HepG2 (cell line): ENCODE measurements around the gene HAX1. TPM values are rescaled to one million over a fixed set of nuclear protein-coding genes. Genes with fewer than 3 reads are reported as not detected.

ENCODE experiments used
- ATAC-seq: fragments of 200-7000 bp; cut with Tn5 transposase; 3 replicates; pipeline ENCODE4 v1.9.1; 2020; ENCODE audit warnings: mild to moderate bottlenecking, moderate library complexity
- BruUV-seq: library from RNA; stranded (reverse); fragments of 400-500 nt; replicated peaks from 2 replicates; lab custom pipeline; 2021; lab: Mats Ljungman, UMichigan
- CTCF ChIA-PET: fragments of 300-600 bp; formaldehyde crosslinking; extraction: SDS; loops from one replicate; lab custom pipeline; 2021; ENCODE audit warnings: low total read pairs, inconsistent platforms, low intra/inter-chr PET ratio; lab: Yijun Ruan, JAX
- POLR2A ChIA-PET: fragments of 350-600 bp; sonication (Branson Sonifier 250); formaldehyde crosslinking; loops from one replicate; lab custom pipeline; 2020; ENCODE audit warnings: antibody characterized with exemption, inconsistent platforms; lab: Yijun Ruan, JAX
- DNase-seq: peaks from one replicate; pipeline ENCODE4 v3.0.0-alpha.2; 2015; ENCODE audit warnings: low spot score
- FAIRE-seq: peaks from 3 replicates; lab custom pipeline; 2011; peaks lifted over from hg19 to GRCh38; lab: Jason Lieb, UNC
- H2AFZ ChIP-seq: one replicate; pipeline ENCODE4 v1.6.1; 2011; ENCODE audit warnings: low read length, inconsistent platforms
- H3K27ac ChIP-seq: fragments of 300-600 bp; 3 replicates; pipeline ENCODE4 v1.8.0; 2011; ENCODE audit warnings: mixed run types, mild to moderate bottlenecking, mixed read lengths, low read length, inconsistent platforms; ENCODE audit not compliant: insufficient read depth; ENCODE audit errors: extremely low read length
- H3K27me3 ChIP-seq, 2 experiments: fragments of 200-600 bp in 1 of 2; 2 replicates in 1 of 2; 3 replicates in 1 of 2; pipeline versions ENCODE4 v1.6.0 to v1.8.0; 2011; ENCODE audit warnings: low read length in 2 of 2, mild to moderate bottlenecking in 2 of 2, moderate library complexity in 2 of 2, inconsistent platforms in 1 of 2; ENCODE audit not compliant: insufficient read depth in 2 of 2, control insufficient read depth in 1 of 2
- H3K36me3 ChIP-seq, 2 experiments: fragments of 200-600 bp in 1 of 2; replicated peaks in 1 of 2; 2 replicates in 1 of 2; 3 replicates in 1 of 2; pipeline versions ENCODE4 v1.5.1 to v1.8.0; 2011; ENCODE audit warnings: low read length in 2 of 2, inconsistent platforms in 1 of 2; ENCODE audit not compliant: insufficient read depth in 2 of 2, control insufficient read depth in 1 of 2
- H3K4me1 ChIP-seq: 2 replicates; pipeline ENCODE4 v1.5.1; 2012; ENCODE audit warnings: low read length, inconsistent platforms; ENCODE audit not compliant: insufficient read depth
- H3K4me2 ChIP-seq: 2 replicates; pipeline ENCODE4 v1.6.0; 2011; ENCODE audit warnings: low read depth, low read length, inconsistent platforms
- H3K4me3 ChIP-seq, 3 experiments: fragments of 200-600 bp in 1 of 3; sonication (generic), shearing (Covaris generic) in 1 of 3; replicated peaks in 1 of 3; 2 replicates each; pipeline ENCODE4 v1.5.1; 2011 to 2016; ENCODE audit warnings: low read length in 3 of 3, inconsistent platforms in 2 of 3, low read depth in 2 of 3, mild to moderate bottlenecking in 2 of 3, control low read depth in 1 of 3, mixed read lengths in 1 of 3; ENCODE audit not compliant: insufficient read depth in 1 of 3
- H3K79me2 ChIP-seq: one replicate; pipeline ENCODE4 v1.6.1; 2011; ENCODE audit warnings: low read length, inconsistent platforms; ENCODE audit not compliant: insufficient read depth
- H3K9ac ChIP-seq: 2 replicates; pipeline ENCODE4 v1.6.0; 2011; ENCODE audit warnings: mild to moderate bottlenecking, low read depth, low read length, inconsistent platforms; ENCODE audit not compliant: insufficient read depth
- H3K9me3 ChIP-seq: 2 replicates; pipeline ENCODE4 v1.5.1; 2012; ENCODE audit warnings: mild to moderate bottlenecking, low read length
- H4K20me1 ChIP-seq: 2 replicates; pipeline ENCODE4 v1.6.0; 2011; ENCODE audit warnings: inconsistent platforms, mild to moderate bottlenecking, low read length, moderate library complexity; ENCODE audit not compliant: insufficient read depth
- BORCS8-MEF2B ChIP-seq: sonication (generic); formaldehyde crosslinking; IDR thresholded peaks from 2 replicates; pipeline ENCODE4 v1.8.0; 2022; ENCODE audit warnings: mild to moderate bottlenecking, missing genetic modification reagents
- CBFB ChIP-seq: sonication (generic); formaldehyde crosslinking; IDR thresholded peaks from 2 replicates; pipeline ENCODE4 v1.4.0; 2020; ENCODE audit warnings: missing genetic modification reagents
- HNF4A ChIP-seq: sonication (generic); formaldehyde crosslinking; IDR thresholded peaks from 2 replicates; pipeline ENCODE4 v1.4.0; 2020; ENCODE audit warnings: missing genetic modification reagents
- IKZF1 ChIP-seq: fragments of 450-650 bp; IDR thresholded peaks from 2 replicates; pipeline ENCODE4 v1.7.1; 2016
- NFE2L2 ChIP-seq: fragments of 150-350 bp; IDR thresholded peaks from 2 replicates; pipeline ENCODE4 v1.6.1; 2014; ENCODE audit warnings: low read length
- RBAK ChIP-seq: sonication (generic); formaldehyde crosslinking; IDR thresholded peaks from 2 replicates; pipeline ENCODE4 v1.5.1; 2020; ENCODE audit warnings: mild to moderate bottlenecking, missing genetic modification reagents
- ZFP36L2 ChIP-seq: sonication (generic); formaldehyde crosslinking; IDR thresholded peaks from 2 replicates; pipeline ENCODE4 v1.4.0; 2020; ENCODE audit warnings: missing genetic modification reagents
- ZNF616 ChIP-seq: sonication (generic); formaldehyde crosslinking; IDR thresholded peaks from 2 replicates; pipeline ENCODE4 v1.5.0; 2020; ENCODE audit warnings: low read depth, mild to moderate bottlenecking, missing genetic modification reagents
- ZNF766 ChIP-seq: sonication (generic); formaldehyde crosslinking; IDR thresholded peaks from 2 replicates; pipeline ENCODE4 v1.5.0; 2020; ENCODE audit warnings: missing genetic modification reagents, borderline replicate concordance
- ZNF777 ChIP-seq: sonication (generic); formaldehyde crosslinking; IDR thresholded peaks from 2 replicates; pipeline ENCODE4 v1.4.0; 2020; ENCODE audit warnings: missing genetic modification reagents
- ZSCAN25 ChIP-seq: sonication (generic); formaldehyde crosslinking; IDR thresholded peaks from 2 replicates; pipeline ENCODE4 v1.8.0; 2022; ENCODE audit warnings: mild to moderate bottlenecking, missing genetic modification reagents
- in situ Hi-C: cut with HindIII; loops from 2 replicates; pipeline ENCODE4 v1.10.0; 2017; ENCODE audit warnings: low pct_unique_long_range_greater_than_20kb; ENCODE audit not compliant: extremely low pct_ligation_motif_present
- intact Hi-C: fragments of 100-400 bp; cut with micrococcal nuclease; formaldehyde crosslinking; loops from one replicate; pipeline ENCODE4 v1.10.0; 2022; ENCODE audit not compliant: unreplicated experiment
- polyA plus RNA-seq, 8 experiments: library from polyadenylated mRNA; depleted of rRNA in 3 of 8; stranded (reverse) in 7 of 8; unstranded in 1 of 8; fragments of >200 nt; fragmentation: Illumina TruSeq in 4 of 8; extraction: Trizol in 4 of 8; gene quantifications; 2 replicates each; pipeline versions ENCODE4 v1.2.1 to v1.2.3, GENCODE V29; 2011 to 2016; ENCODE audit warnings: low read depth in 4 of 8, missing spikeins in 1 of 8, mixed read lengths in 1 of 8; ENCODE audit not compliant: insufficient read depth in 1 of 8
- total RNA-seq, 5 experiments: library from RNA; depleted of rRNA; stranded (reverse); fragments of >200 nt; fragmentation: Illumina TruSeq; extraction: Trizol; gene quantifications; 2 replicates each; pipeline ENCODE4 v1.2.3, GENCODE V29; 2016; ENCODE audit warnings: low read depth in 1 of 5
- TF ChIP-seq, protein P1 (sequence below): IDR thresholded peaks from 2 replicates; pipeline ENCODE4 v1.6.1; 2016; ENCODE audit warnings: mild to moderate bottlenecking, missing biosample characterization, missing genetic modification reagents
- TF ChIP-seq, protein P2 (sequence below): sonication (generic); formaldehyde crosslinking; IDR thresholded peaks from 2 replicates; pipeline ENCODE4; 2020; ENCODE audit warnings: missing genetic modification reagents, mild to moderate bottlenecking, borderline replicate concordance
- TF ChIP-seq, protein P3 (sequence below): sonication (generic); IDR thresholded peaks from 2 replicates; pipeline ENCODE4 v1.6.1; 2016; ENCODE audit warnings: low read depth, borderline replicate concordance
- TF ChIP-seq, protein P4 (sequence below): sonication (generic); formaldehyde crosslinking; IDR thresholded peaks from 2 replicates; pipeline ENCODE4 v1.5.1; 2020; ENCODE audit warnings: mild to moderate bottlenecking, missing genetic modification reagents, moderate library complexity
- TF ChIP-seq, protein P5 (sequence below): fragments of 450-650 bp; IDR thresholded peaks from 2 replicates; pipeline ENCODE4 v1.6.1; 2017
- TF ChIP-seq, protein P6 (sequence below): sonication (generic); formaldehyde crosslinking; IDR thresholded peaks from 2 replicates; pipeline ENCODE4 v1.4.0; 2020; ENCODE audit warnings: missing genetic modification reagents

HAX1 gene
- total and polyA plus RNA-seq, 2 of the 13 experiments (the other 11 are each of a cell fraction or from before 2014, with no cell fraction given), result 89.2 to 128 TPM

DNA sequence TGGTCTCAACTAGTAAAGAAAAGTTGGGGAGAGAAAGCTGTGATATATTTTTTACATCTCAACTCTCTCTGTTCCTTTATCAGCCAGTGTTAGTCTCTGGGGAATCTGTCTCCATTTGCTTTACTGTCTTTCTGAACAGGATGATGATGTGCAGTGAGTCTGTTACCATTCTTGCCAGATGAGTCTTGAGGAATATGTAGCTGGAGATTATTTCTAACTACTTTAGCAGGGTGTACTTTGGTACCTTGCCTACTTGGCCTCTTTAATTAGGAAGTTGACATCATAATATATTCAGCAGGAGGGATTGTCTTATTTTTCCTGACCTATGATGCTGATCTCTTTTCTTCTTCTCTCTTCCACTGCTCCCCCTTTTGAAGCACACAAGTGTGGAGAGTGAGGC is 15.7 kb upstream of the HAX1 start:
- no peak overlapping the region for H3K9ac ChIP-seq
- POLR2A ChIA-PET, result no interaction called here
- H3K4me1 ChIP-seq, result no peaks in the 10 kb centered on the region
- no peak overlapping the region for H3K4me2 ChIP-seq
- no peaks in the 10 kb centered on the region for H4K20me1 ChIP-seq
- H2AFZ ChIP-seq, result no peak overlapping the region
- peaks cover 47 to 98% of the 10 kb centered on the region in 2 experiments for H3K36me3 ChIP-seq
- no peak for DNase-seq
- TF ChIP-seq RBAK (CRISPR knock-in tag), result no peak
- TF ChIP-seq, protein P1, sequence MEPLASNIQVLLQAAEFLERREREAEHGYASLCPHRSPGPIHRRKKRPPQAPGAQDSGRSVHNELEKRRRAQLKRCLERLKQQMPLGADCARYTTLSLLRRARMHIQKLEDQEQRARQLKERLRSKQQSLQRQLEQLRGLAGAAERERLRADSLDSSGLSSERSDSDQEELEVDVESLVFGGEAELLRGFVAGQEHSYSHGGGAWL (CRISPR knock-in tag), result no peak
- no peak for TF ChIP-seq ZSCAN25 (CRISPR knock-in tag)
- TF ChIP-seq ZNF616 (CRISPR knock-in tag), result no peak
- TF ChIP-seq, protein P2, sequence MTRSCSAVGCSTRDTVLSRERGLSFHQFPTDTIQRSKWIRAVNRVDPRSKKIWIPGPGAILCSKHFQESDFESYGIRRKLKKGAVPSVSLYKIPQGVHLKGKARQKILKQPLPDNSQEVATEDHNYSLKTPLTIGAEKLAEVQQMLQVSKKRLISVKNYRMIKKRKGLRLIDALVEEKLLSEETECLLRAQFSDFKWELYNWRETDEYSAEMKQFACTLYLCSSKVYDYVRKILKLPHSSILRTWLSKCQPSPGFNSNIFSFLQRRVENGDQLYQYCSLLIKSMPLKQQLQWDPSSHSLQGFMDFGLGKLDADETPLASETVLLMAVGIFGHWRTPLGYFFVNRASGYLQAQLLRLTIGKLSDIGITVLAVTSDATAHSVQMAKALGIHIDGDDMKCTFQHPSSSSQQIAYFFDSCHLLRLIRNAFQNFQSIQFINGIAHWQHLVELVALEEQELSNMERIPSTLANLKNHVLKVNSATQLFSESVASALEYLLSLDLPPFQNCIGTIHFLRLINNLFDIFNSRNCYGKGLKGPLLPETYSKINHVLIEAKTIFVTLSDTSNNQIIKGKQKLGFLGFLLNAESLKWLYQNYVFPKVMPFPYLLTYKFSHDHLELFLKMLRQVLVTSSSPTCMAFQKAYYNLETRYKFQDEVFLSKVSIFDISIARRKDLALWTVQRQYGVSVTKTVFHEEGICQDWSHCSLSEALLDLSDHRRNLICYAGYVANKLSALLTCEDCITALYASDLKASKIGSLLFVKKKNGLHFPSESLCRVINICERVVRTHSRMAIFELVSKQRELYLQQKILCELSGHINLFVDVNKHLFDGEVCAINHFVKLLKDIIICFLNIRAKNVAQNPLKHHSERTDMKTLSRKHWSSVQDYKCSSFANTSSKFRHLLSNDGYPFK (CRISPR knock-in tag), result no peak
- TF ChIP-seq, protein P3, sequence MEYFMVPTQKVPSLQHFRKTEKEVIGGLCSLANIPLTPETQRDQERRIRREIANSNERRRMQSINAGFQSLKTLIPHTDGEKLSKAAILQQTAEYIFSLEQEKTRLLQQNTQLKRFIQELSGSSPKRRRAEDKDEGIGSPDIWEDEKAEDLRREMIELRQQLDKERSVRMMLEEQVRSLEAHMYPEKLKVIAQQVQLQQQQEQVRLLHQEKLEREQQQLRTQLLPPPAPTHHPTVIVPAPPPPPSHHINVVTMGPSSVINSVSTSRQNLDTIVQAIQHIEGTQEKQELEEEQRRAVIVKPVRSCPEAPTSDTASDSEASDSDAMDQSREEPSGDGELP, result no peak
- TF ChIP-seq ZNF777 (CRISPR knock-in tag), result no peak
- no peak for TF ChIP-seq ZFP36L2 (CRISPR knock-in tag)
- TF ChIP-seq, protein P4, sequence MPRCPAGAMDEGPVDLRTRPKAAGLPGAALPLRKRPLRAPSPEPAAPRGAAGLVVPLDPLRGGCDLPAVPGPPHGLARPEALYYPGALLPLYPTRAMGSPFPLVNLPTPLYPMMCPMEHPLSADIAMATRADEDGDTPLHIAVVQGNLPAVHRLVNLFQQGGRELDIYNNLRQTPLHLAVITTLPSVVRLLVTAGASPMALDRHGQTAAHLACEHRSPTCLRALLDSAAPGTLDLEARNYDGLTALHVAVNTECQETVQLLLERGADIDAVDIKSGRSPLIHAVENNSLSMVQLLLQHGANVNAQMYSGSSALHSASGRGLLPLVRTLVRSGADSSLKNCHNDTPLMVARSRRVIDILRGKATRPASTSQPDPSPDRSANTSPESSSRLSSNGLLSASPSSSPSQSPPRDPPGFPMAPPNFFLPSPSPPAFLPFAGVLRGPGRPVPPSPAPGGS (CRISPR knock-in tag), result no peak
- no peak for TF ChIP-seq IKZF1
- TF ChIP-seq, protein P5, sequence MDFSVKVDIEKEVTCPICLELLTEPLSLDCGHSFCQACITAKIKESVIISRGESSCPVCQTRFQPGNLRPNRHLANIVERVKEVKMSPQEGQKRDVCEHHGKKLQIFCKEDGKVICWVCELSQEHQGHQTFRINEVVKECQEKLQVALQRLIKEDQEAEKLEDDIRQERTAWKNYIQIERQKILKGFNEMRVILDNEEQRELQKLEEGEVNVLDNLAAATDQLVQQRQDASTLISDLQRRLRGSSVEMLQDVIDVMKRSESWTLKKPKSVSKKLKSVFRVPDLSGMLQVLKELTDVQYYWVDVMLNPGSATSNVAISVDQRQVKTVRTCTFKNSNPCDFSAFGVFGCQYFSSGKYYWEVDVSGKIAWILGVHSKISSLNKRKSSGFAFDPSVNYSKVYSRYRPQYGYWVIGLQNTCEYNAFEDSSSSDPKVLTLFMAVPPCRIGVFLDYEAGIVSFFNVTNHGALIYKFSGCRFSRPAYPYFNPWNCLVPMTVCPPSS, result no peak
- TF ChIP-seq ZNF766 (CRISPR knock-in tag), result no peak
- no peak for TF ChIP-seq BORCS8-MEF2B (CRISPR knock-in tag)
- TF ChIP-seq HNF4A (CRISPR knock-in tag), result no peak
- TF ChIP-seq, protein P6, sequence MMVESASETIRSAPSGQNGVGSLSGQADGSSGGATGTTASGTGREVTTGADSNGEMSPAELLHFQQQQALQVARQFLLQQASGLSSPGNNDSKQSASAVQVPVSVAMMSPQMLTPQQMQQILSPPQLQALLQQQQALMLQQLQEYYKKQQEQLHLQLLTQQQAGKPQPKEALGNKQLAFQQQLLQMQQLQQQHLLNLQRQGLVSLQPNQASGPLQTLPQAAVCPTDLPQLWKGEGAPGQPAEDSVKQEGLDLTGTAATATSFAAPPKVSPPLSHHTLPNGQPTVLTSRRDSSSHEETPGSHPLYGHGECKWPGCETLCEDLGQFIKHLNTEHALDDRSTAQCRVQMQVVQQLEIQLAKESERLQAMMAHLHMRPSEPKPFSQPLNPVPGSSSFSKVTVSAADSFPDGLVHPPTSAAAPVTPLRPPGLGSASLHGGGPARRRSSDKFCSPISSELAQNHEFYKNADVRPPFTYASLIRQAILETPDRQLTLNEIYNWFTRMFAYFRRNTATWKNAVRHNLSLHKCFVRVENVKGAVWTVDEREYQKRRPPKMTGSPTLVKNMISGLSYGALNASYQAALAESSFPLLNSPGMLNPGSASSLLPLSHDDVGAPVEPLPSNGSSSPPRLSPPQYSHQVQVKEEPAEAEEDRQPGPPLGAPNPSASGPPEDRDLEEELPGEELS (CRISPR knock-in tag), result no peak
- TF ChIP-seq CBFB (CRISPR knock-in tag), result no peak
- no peak for TF ChIP-seq NFE2L2
- TF ChIP-seq, all 625 proteins: peak for 0
- Histone ChIP-seq H3K27ac (no peak overlapping the region), H3K27me3 (no peaks in the 10 kb centered on the region), H3K9me3 (no peaks in the 10 kb centered on the region), H3K4me3 (no peak overlapping the region), H3K79me2 (no peaks in the 10 kb centered on the region)
- no TSS peak for BruUV-seq
- CTCF ChIA-PET, result no interaction called here
- in situ Hi-C loops, result no loop called here
- FAIRE-seq (no peak), ATAC-seq (no peak)
- intact Hi-C loops, result no loop called here
